ENCODE results near the gene PLA2G3.

- TF ChIP-seq REST (IDR thresholded peaks at IDR 0.05; ENCODE audit: insufficient read depth in 1 of 2, low read depth in 2 of 2, low read length in 1 of 2) (no peak), CTCF (IDR thresholded peaks at IDR 0.05) (no peak), TCF7L2 (IDR thresholded peaks at IDR 0.05; ENCODE audit: low read depth, low read length) (no peak), SIN3A (IDR thresholded peaks at IDR 0.05; ENCODE audit: borderline replicate concordance, insufficient read depth, low read depth, low read length) (no peak), POLR2AphosphoS5 (IDR thresholded peaks at IDR 0.05; ENCODE audit: low read depth, low read length) (no peak)
These were observed 54.4 kb downstream of the PLA2G3 start for GRCh38 chr22:31085928-31086327.

All from Panc1 (cell line).